GM21576 (cell line): ENCODE results near the gene DNM3.

Source experiments
- ATAC-seq: cut with Tn5 transposase; IDR thresholded peaks from one replicate; pipeline ENCODE4 v1.9.1; 2021; ENCODE audit warnings: mild to moderate bottlenecking, moderate library complexity; ENCODE audit not compliant: unreplicated experiment

DNM3 gene

GRCh38 chr1:171969226-171969625 is 127.9 kb downstream of the DNM3 start:
- ATAC-seq, result no peak

DNA sequence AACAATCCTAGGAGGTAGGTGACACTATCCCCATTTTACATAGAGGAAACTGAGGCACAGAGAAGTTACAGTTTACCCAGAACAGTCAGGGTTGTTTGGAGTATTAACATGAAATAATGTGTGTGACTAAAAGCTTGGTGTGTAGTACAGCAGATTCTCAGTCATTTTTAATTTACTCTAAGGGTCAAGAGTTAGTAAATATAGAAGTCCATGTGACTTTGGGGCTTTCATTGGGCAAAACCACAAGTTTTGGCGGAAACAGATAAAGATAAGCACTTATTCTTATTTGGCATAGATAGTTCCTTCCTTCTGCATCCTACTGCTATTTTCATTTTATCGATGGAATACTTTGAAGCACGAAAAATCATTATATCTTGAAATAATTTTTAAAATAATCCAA is 128.5 kb downstream of the DNM3 start:
- ATAC-seq, result no peak

DNA sequence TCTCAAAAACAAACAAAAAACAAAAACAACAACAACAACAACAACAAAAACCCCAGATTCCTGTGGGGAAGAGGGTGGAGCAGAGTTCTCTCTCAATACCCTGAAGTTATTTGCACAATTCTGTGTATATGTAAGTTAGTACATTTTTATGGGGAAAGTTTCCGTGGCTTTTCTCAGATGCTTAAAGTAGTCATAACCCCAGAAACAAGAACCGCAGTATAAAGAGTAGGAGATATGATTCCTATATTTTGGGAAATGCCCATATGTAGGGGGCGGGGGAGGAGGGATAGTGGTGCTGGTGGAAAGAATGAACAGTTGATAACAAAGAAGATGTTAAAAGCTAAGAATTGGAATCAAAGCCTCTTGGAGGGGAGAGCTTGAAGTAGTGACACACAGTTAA is 131.5 kb downstream of the DNM3 start:
- no peak for ATAC-seq

- no peak for ATAC-seq
Measured at GRCh38 chr1:171973421-171973820, 132.1 kb downstream of the DNM3 start.

DNA sequence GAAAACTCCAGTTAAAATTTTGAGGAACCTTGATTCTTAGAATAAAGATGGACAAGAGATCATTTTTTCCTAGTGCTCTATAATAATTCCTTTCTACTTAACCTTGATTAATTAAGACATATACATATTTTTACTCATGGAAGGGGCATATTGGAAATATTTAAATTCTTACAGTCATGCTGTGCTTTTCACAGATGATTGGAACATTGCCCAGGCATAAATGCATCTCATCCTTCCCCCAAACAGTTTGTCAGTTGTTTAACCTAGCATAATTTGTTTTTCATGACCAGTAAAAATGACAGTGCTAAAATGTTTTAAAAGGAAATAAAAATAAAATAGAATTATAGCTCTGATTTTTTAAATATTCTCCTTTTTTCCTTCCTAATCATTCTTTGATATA is 140.0 kb downstream of the DNM3 start:
- ATAC-seq, result no peak

GRCh38 chr1:171983584-171983983 is 142.3 kb downstream of the DNM3 start:
- ATAC-seq, result no peak

DNA sequence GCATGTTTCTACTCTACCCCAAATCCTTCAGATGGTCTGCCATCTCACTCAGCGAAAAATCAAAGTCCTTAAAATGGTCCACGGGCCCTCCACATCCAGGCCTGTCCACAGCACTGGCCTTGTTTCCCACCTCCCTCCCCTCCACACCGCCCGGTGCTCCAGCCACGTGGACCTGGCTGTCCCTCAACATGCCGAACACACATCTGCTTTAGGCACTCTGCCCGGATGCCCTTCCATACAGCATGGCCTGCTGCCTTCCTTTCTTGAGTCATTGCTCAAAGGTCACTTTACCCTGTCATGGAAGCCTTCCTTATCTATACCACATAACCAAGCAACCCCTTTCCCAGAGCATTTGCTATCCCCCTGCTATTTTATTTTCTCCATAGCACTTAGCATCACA is 143.0 kb downstream of the DNM3 start:
- no peak for ATAC-seq

DNA sequence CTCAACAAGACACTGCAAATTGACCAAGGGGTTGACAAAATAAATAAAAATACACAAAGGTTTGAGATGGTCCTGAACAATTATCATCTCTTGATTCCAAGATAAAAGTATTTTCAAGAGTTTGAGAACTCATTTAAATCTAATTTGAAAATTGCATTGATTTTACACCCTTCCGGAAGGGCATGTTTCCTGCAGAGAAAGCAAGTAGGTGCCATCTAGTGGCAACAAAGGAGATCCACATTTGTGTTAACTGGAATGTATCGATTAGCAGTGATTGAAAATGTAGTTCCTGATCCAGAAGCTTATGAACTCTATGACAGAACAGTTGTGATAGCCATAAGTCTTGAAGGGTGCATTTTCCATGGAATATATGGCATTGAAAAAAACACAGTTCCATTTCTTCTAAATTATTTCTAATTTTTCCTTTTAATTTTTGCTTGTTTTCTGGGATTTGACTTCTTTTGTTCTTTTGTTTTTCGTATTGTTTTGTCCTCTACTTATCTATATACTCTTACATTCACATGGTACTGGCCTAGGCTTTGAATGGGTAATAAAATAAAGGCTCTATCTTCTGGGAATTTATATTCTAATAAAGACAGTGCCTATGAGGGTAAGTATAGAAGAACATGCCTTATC is 143.7 kb downstream of the DNM3 start:
- ATAC-seq, result no peak

DNA sequence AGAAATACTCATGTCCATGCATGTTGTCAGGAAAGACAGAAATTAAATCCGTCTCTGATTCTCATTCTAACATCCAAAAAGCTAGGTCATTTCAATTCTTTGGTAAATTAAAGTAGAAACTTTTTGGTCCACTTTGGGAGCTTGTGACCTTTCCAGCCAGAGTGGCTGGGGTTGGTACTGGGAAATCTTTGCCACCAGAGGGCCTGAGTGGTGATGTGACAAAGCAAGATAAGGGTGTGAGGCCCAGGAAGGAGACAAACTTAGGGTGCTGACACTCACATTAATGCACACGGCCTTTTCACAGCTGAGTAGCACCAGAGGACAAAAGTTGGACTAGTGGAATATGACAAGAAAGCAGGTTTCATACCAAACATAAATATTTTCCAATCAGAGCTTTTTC is 144.3 kb downstream of the DNM3 start:
- no peak for ATAC-seq

DNA sequence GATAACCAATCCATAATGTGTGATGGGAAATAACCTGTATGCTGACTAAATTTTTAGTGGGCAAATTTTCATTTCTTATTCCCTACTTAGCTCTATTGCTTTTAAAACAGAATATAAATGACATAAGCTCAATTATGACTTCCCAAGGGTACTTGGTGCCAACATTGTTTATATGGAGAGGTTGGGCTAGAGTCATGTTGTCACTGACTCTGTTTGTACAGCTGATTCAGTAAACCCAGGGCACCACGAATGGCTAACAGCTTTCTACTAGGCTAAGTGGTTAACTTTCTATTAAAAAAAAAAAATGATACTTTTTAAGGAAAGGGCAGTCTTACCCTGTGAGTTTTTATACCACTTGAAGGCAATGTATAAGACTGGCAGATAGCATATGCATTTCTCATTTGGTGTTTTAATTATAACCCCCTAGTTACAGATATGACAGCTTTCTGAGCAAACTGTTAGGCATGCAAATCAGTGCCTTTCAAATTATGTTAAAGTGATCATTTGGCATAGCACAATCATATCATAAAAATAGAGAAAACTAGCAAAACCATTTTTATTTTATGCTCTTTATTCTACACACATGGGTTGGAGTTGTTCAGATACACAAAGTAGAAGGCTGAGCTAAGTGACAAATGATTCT is 147.1 kb downstream of the DNM3 start:
- ATAC-seq, result no peak

GRCh38 chr1:171990371-171990770 is 149.1 kb downstream of the DNM3 start:
- no peak for ATAC-seq

- no peak for ATAC-seq
Measured at GRCh38 chr1:171994293-171994692, 153.0 kb downstream of the DNM3 start.

- no peak for ATAC-seq
Measured at GRCh38 chr1:171995573-171995972, 154.3 kb downstream of the DNM3 start.

DNA sequence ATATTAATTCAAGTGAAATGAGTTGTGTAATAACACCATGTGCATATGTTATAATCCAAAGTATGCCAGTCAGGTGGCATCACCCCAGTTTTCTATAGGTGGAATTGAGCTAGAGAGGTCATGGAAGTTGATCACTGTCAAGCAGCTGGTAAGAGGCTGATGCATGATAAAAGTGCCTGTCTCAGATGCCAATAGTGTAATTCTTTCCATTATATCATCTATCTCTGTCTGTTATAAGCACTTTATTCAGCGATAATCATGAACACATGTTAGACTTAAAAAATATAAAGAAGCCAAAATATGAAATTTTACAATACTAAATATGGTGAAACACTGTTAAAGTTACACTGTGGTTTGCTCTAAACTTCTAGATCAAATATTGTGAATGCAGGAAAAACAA is 156.6 kb downstream of the DNM3 start:
- ATAC-seq, result no peak

GRCh38 chr1:171998711-171999110 is 157.4 kb downstream of the DNM3 start:
- ATAC-seq, result no peak

GRCh38 chr1:171999756-172000155 is 158.5 kb downstream of the DNM3 start:
- no peak for ATAC-seq

DNA sequence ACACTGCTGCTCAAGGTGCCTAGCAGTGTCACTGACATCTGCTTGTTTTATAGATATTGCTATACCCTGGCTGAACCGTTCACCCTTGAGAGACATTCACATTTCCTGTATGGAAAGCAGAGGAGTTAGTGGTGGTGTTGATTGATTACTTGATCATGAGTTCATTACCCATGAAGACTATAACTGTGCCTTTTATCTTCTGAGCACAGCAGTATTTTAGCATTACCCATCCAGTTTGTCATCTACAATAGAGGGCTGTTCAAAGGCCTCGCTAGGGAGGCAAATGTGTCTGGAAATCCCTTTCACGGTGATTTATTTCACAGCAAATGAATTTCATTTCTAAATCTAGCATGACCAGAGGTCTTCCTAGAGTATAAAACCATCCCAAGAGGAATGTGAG is 160.0 kb downstream of the DNM3 start:
- ATAC-seq, result no peak

DNA sequence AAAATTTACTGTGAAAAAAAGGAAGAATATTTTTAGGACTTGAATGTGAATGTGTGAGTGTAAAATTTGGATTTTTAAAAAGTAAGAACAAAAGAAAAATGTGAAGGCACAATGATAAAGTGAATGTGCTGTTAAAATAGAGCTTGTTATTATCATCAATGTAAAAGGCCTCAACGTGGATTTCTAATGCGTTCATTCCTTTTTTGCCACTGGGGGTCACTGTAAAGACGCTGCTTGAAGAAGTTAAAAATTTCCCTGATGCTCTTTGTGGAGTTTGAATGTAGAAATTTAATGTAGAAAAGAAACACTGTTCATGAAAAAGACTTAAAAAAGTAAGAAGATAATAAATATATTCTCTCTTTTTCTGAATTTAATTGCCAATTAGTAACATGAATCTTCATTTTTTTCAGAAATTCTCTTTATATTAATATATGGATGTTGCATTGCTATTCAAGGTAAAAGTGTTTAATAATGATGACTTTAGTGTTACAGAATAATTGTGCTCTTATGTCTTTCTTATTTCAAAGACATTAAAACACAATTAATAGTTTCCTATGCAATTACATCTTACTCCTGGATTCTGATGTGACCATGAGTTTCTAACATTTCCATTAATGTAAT is 161.5 kb downstream of the DNM3 start:
- no peak for ATAC-seq

- no peak for ATAC-seq
Measured at GRCh38 chr1:172003766-172004530, 162.7 kb downstream of the DNM3 start.

- no peak for ATAC-seq
Measured at GRCh38 chr1:172004671-172005070, 163.4 kb downstream of the DNM3 start.

GRCh38 chr1:172005856-172006255 is 164.6 kb downstream of the DNM3 start:
- ATAC-seq, result no peak

- no peak for ATAC-seq
Measured at GRCh38 chr1:172006660-172007059, 165.4 kb downstream of the DNM3 start.
